IPS DF 6.9 (cell line): Measurements from ENCODE around the gene MCRIP1.

Experiments used
- DNase-seq: peaks from one replicate; pipeline ENCODE4 v3.0.0-alpha.2; 2013; ENCODE audit warnings: low read depth, low spot score
- H3K27ac ChIP-seq: one replicate; pipeline ENCODE4 v1.5.1; 2013; ENCODE audit warnings: low read length, control low read depth
- H3K27me3 ChIP-seq: 2 replicates; pipeline ENCODE4 v1.6.1; 2013; ENCODE audit warnings: mild to moderate bottlenecking, low read length; ENCODE audit not compliant: control insufficient read depth, insufficient read depth
- H3K36me3 ChIP-seq: 2 replicates; pipeline ENCODE4 v1.6.1; 2013; ENCODE audit warnings: low read length; ENCODE audit not compliant: control insufficient read depth, insufficient read depth
- H3K4me1 ChIP-seq: 2 replicates; pipeline ENCODE4 v1.6.1; 2013; ENCODE audit warnings: low read length; ENCODE audit not compliant: control insufficient read depth, insufficient read depth
- H3K4me3 ChIP-seq: 2 replicates; pipeline ENCODE4 v1.5.1; 2013; ENCODE audit warnings: mild to moderate bottlenecking, low read length
- H3K9me3 ChIP-seq: 2 replicates; pipeline ENCODE4 v1.6.1; 2013; ENCODE audit warnings: low read length, inconsistent platforms; ENCODE audit not compliant: control insufficient read depth, insufficient read depth
- WGBS: extraction: QIAGEN DNeasy Blood & Tissue Kit; methylation state at CpG from one replicate; pipeline ENCODE4 v1.1.7; 2013; ENCODE audit warnings: mixed read lengths, missing lambda C conversion rate; ENCODE audit not compliant: insufficient read length, insufficient coverage; 5-methylcytosine and 5-hydroxymethylcytosine counted together

Gene MCRIP1

GRCh38 chr17:81867991-81868673, 35.0 kb upstream of the MCRIP1 start:
- Histone ChIP-seq H3K27me3 (no peaks in the 10 kb centered on the region), H3K4me3 (no peak overlapping the region), H3K36me3 (peaks cover 7% of the 10 kb centered on the region; the same call in 1 of the 2 replicates), H3K9me3 (no peaks in the 10 kb centered on the region), H3K4me1 (peaks cover 3% of the 10 kb centered on the region), H3K27ac (no peak overlapping the region)
- no CpG with 5 or more reads among the region's 28 CpGs for WGBS
- no peak for DNase-seq

GRCh38 chr17:81867170-81867990, 34.3 kb upstream of the MCRIP1 start:
- Histone ChIP-seq H3K27me3 (no peaks in the 10 kb centered on the region), H3K4me3 (no peak overlapping the region), H3K27ac (no peak overlapping the region), H3K36me3 (peaks cover 7% of the 10 kb centered on the region; the same call in 1 of the 2 replicates), H3K9me3 (no peaks in the 10 kb centered on the region), H3K4me1 (peaks cover 3% of the 10 kb centered on the region)
- no peak for DNase-seq
- WGBS, result no CpG with 5 or more reads among the region's 23 CpGs

GRCh38 chr17:81866440-81867169, 33.5 kb upstream of the MCRIP1 start:
- Histone ChIP-seq H3K9me3 (no peaks in the 10 kb centered on the region), H3K36me3 (peaks cover 7% of the 10 kb centered on the region; the same call in 1 of the 2 replicates), H3K27ac (no peak overlapping the region), H3K27me3 (no peaks in the 10 kb centered on the region), H3K4me1 (peaks cover 3% of the 10 kb centered on the region), H3K4me3 (no peak overlapping the region)
- no peak for DNase-seq
- WGBS, result no CpG with 5 or more reads among the region's 18 CpGs

GRCh38 chr17:81865733-81866439, 32.8 kb upstream of the MCRIP1 start:
- no peaks in the 10 kb centered on the region for H3K27me3 ChIP-seq
- peaks cover 3% of the 10 kb centered on the region for H3K4me1 ChIP-seq
- no peaks in the 10 kb centered on the region for H3K9me3 ChIP-seq
- H3K27ac ChIP-seq, result no peak overlapping the region
- H3K4me3 ChIP-seq, result no peak overlapping the region
- no peak for DNase-seq
- no CpG with 5 or more reads among the region's 18 CpGs for WGBS
- H3K36me3 ChIP-seq, result peaks cover 7% of the 10 kb centered on the region; the same call in 1 of the 2 replicates

- H3K4me3 ChIP-seq, result no peak overlapping the region
- no peak overlapping the region for H3K27ac ChIP-seq
- H3K27me3 ChIP-seq, result no peaks in the 10 kb centered on the region
- peaks cover 3% of the 10 kb centered on the region for H3K4me1 ChIP-seq
- no peak for DNase-seq
- no CpG with 5 or more reads among the region's 8 CpGs for whole genome bisulfite sequencing
- peaks cover 7% of the 10 kb centered on the region; the same call in 1 of the 2 replicates for H3K36me3 ChIP-seq
- no peaks in the 10 kb centered on the region for H3K9me3 ChIP-seq
Measured at GRCh38 chr17:81865358-81865732, 32.3 kb upstream of the MCRIP1 start.

- Histone ChIP-seq H3K36me3 (peaks cover 7% of the 10 kb centered on the region; the same call in 1 of the 2 replicates), H3K27me3 (no peaks in the 10 kb centered on the region), H3K9me3 (no peaks in the 10 kb centered on the region), H3K4me1 (no peaks in the 10 kb centered on the region), H3K27ac (no peak overlapping the region), H3K4me3 (no peak overlapping the region)
- no peak for DNase-seq
- no CpG with 5 or more reads among the region's 9 CpGs for WGBS
Measured at GRCh38 chr17:81863833-81864768, 31.0 kb upstream of the MCRIP1 start.

- no CpG with 5 or more reads among the region's 6 CpGs for WGBS
- H3K27me3 ChIP-seq, result no peaks in the 10 kb centered on the region
- H3K9me3 ChIP-seq, result no peaks in the 10 kb centered on the region
- DNase-seq, result no peak
- no peaks in the 10 kb centered on the region for H3K4me1 ChIP-seq
- peaks cover 12% of the 10 kb centered on the region for H3K36me3 ChIP-seq
- H3K4me3 ChIP-seq, result no peak overlapping the region
- H3K27ac ChIP-seq, result no peak overlapping the region
Measured at GRCh38 chr17:81863123-81863675, 30.1 kb upstream of the MCRIP1 start.

- H3K27me3 ChIP-seq, result no peaks in the 10 kb centered on the region
- WGBS, result no CpG with 5 or more reads among the region's 74 CpGs
- peaks cover 9% of the 10 kb centered on the region for H3K36me3 ChIP-seq
- H3K27ac ChIP-seq, result no peak overlapping the region
- no peaks in the 10 kb centered on the region for H3K4me1 ChIP-seq
- peak overlapping the region; percentile 81 for H3K4me3 ChIP-seq
- DNase-seq, result peak; percentile 99
- H3K9me3 ChIP-seq, result no peaks in the 10 kb centered on the region
Measured at GRCh38 chr17:81860756-81861568, 27.9 kb upstream of the MCRIP1 start.
